Neural cell (in vitro differentiated cells): ENCODE results near the gene MRPL30.

Experiments used
- EZH2 ChIP-seq: fragments of 200-600, 300-800 bp; shearing (Covaris generic), sonication (generic); IDR thresholded peaks from 2 replicates; pipeline ENCODE4 v1.6.1; 2014; ENCODE audit warnings: antibody characterized with exemption, low read length, borderline replicate concordance, mild to moderate bottlenecking; ENCODE audit not compliant: insufficient read depth, poor library complexity, severe bottlenecking
- POLR2AphosphoS5 ChIP-seq: IDR thresholded peaks from 2 replicates; pipeline ENCODE4 v1.6.1; 2012
- RAD21 ChIP-seq: fragments of 450-650 bp; conservative IDR thresholded peaks from 2 replicates; pipeline ENCODE4 v1.6.1; 2014; ENCODE audit warnings: antibody characterized with exemption, mild to moderate bottlenecking, moderate library complexity
- SMC3 ChIP-seq: fragments of 450-650 bp; conservative IDR thresholded peaks from 2 replicates; pipeline ENCODE4 v1.6.1; 2014; ENCODE audit warnings: antibody characterized with exemption, mild to moderate bottlenecking, moderate library complexity; ENCODE audit not compliant: poor library complexity
- TAF1 ChIP-seq: IDR thresholded peaks from 2 replicates; pipeline ENCODE4 v1.6.1; 2012; ENCODE audit warnings: low read depth
- TF ChIP-seq, protein P1 (sequence below): fragments of 450-650 bp; IDR thresholded peaks from 2 replicates; pipeline ENCODE4 v1.5.1; 2014; ENCODE audit warnings: antibody characterized with exemption, mild to moderate bottlenecking, moderate library complexity; ENCODE audit not compliant: poor library complexity, severe bottlenecking

DNA sequence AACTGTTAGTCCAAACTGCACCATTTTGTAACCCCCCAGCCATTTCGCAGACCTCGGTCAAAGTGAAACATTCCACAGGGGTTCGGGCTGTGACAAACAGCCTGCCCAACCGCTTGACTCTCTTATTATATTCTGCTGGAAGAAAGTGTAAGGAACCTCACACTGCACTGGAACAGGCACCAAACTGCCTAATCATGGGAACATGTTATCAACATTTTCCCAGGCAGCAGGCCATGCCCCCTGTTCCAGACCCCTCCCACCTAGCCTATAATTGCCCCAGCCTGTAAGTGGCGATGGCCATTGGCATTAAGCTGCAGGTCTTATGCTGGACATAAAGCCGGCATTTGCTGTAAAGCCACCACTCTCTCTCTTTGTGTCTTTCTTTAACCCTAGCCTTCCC lies 57.6 kb downstream of the MRPL30 start:
- TF ChIP-seq, protein P1, sequence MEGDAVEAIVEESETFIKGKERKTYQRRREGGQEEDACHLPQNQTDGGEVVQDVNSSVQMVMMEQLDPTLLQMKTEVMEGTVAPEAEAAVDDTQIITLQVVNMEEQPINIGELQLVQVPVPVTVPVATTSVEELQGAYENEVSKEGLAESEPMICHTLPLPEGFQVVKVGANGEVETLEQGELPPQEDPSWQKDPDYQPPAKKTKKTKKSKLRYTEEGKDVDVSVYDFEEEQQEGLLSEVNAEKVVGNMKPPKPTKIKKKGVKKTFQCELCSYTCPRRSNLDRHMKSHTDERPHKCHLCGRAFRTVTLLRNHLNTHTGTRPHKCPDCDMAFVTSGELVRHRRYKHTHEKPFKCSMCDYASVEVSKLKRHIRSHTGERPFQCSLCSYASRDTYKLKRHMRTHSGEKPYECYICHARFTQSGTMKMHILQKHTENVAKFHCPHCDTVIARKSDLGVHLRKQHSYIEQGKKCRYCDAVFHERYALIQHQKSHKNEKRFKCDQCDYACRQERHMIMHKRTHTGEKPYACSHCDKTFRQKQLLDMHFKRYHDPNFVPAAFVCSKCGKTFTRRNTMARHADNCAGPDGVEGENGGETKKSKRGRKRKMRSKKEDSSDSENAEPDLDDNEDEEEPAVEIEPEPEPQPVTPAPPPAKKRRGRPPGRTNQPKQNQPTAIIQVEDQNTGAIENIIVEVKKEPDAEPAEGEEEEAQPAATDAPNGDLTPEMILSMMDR = no peak
- TF ChIP-seq POLR2AphosphoS5 (no peak), EZH2 (no peak), TAF1 (no peak), SMC3 (no peak), RAD21 (no peak)
